Kidney (tissue), 14 donors: ENCODE measurements around the gene CREBL2. TPM values are rescaled to one million over a fixed set of nuclear protein-coding genes. Genes with fewer than 3 reads are reported as not detected.
A peak's percentile ranks its signal among the peaks of the same experiment; 100 is the strongest.
"Not testable (repeated sequence)": the region's sequence is repeated elsewhere in the genome, so short reads cannot be mapped to it uniquely, and the experiment has no call there.

Experiments used
- DNase-seq, 5 donors: peaks; one replicate each; pipeline ENCODE4 v3.0.0-alpha.2; 2013 to 2020
- FAIRE-seq: peaks from 2 replicates; lab custom pipeline; 2012; peaks lifted over from hg19 to GRCh38; lab: Jason Lieb, UNC
- H3K27ac ChIP-seq, 2 donors: one replicate each; pipeline ENCODE4 v1.7.0; 2013; ENCODE audit warnings: low read depth in 2 of 2, low read length in 2 of 2, inconsistent platforms in 1 of 2
- H3K27me3 ChIP-seq: one replicate; pipeline ENCODE4 v1.7.1; 2013; ENCODE audit warnings: low read length, inconsistent platforms; ENCODE audit not compliant: control insufficient read depth, insufficient read depth
- H3K36me3 ChIP-seq, 3 donors: one replicate each; pipeline versions ENCODE4 v1.7.0 to v1.7.1; 2013; ENCODE audit warnings: low read length in 3 of 3, control low read depth in 1 of 3, inconsistent platforms in 1 of 3; ENCODE audit not compliant: insufficient read depth in 3 of 3, control insufficient read depth in 2 of 3
- H3K4me1 ChIP-seq, 3 donors: one replicate each; pipeline versions ENCODE4 v1.7.0 to v1.7.1; 2013; ENCODE audit warnings: low read length in 3 of 3, inconsistent platforms in 1 of 3, low read depth in 1 of 3; ENCODE audit not compliant: control insufficient read depth in 2 of 3, insufficient read depth in 2 of 3
- H3K4me3 ChIP-seq, 3 donors: one replicate each; pipeline versions ENCODE4 v1.7.0 to v1.8.1; 2013; ENCODE audit warnings: low read length in 3 of 3, control low read depth in 1 of 3, inconsistent platforms in 1 of 3
- H3K9ac ChIP-seq, 3 donors: one replicate each; pipeline versions ENCODE4 v1.7.0 to v1.7.1; 2013; ENCODE audit warnings: low read length in 3 of 3, control low read depth in 1 of 3, inconsistent platforms in 1 of 3
- H3K9me3 ChIP-seq, 3 donors: one replicate each; pipeline versions ENCODE4 v1.7.0 to v1.7.1; 2013; ENCODE audit warnings: low read length in 3 of 3, control low read depth in 1 of 3, inconsistent platforms in 1 of 3; ENCODE audit not compliant: control insufficient read depth in 2 of 3, insufficient read depth in 1 of 3
- intact Hi-C: fragments of 100-400 bp; cut with DNase I; formaldehyde crosslinking; loops from one replicate; pipeline ENCODE4 v1.11.1; 2022
- polyA plus RNA-seq: library from polyadenylated mRNA; stranded (reverse); fragments of 350-450 nt; fragmentation: Illumina TruSeq; extraction: RNeasy Lipid Tissue Mini Kit (QIAGEN cat#74804); gene quantifications from one replicate; pipeline ENCODE4 v1.2.3, GENCODE V29; 2014; ENCODE audit warnings: low read depth, low replicate concordance; ENCODE audit not compliant: insufficient read depth
- total RNA-seq: library from RNA; stranded (reverse); fragmentation: NEBNext Ultra II Directional; extraction: Animal tissue kit (Norgen Biotek cat#: 25700); gene quantifications from one replicate; pipeline ENCODE4 v1.2.1, GENCODE V29; 2021
- TF ChIP-seq, protein P1 (sequence below): IDR thresholded peaks from 3 replicates; pipeline ENCODE4 v1.5.1; 2012; ENCODE audit warnings: mild to moderate bottlenecking, moderate library complexity, borderline replicate concordance; ENCODE audit not compliant: insufficient read depth; ENCODE audit errors: extremely low read depth
- donor health status: control.
- donor health status: control.
- donor health status: control.
- donor health status: control.
- donor health status: control.
- donor health status: DM: yes; HTN: yes; CAD: no.
- donor health status: Normal renal cell carcinoma (clear cell type).

CREBL2 gene
- total and polyA plus RNA-seq, 2 donors from 2014 or later: 35.8 to 38.6 TPM

DNA sequence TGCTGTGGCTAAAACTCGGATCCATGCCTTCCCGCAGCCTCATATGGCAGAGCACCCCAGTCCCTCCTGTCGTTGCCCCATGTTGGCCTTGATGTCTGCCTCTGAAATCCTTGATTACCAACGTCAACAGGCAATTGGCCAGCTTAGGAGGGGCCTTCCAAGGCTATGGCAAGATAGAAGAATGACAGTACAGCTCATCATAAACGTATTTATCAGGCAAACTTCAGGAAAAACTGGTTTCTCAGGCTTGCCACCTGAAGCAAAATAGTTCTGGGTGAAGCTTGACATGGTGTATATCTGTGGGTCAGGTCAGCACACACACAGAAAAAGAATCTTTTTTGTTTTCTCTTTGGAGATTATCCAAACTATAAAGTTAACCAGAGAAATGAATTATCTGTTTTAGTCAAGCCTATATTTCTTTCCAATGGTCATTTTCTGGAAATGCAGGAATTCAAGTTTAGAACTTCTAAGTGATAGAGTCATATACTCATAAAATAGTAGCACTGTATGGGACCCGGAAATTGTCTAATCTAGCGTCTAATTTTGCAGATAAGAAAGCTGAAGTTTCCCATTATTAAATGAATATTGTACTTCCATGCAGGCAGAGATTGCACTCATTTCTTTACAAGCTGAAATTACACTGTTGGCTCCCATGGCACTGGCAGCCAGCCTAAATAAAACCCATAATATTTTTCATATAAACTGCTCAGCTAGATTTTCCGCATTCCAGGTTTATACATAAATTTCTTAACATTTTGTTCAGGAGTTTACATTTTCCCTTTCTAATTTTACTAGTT is 24.6 kb upstream of the CREBL2 start:
- DNase-seq (peak in 1 of 5 donors; percentile 24), FAIRE-seq (no peak)
- H3K36me3 ChIP-seq: no peaks in the 10 kb centered on the region
- no peaks in the 10 kb centered on the region for H3K27me3 ChIP-seq
- no peak overlapping the region for H3K9ac ChIP-seq
- intact Hi-C loops: no loop called here
- no peaks in the 10 kb centered on the region for H3K9me3 ChIP-seq
- H3K4me1 ChIP-seq: peaks cover 0 to 2% (median 0%) of the 10 kb centered on the region in 3 donors
- TF ChIP-seq, protein P1, sequence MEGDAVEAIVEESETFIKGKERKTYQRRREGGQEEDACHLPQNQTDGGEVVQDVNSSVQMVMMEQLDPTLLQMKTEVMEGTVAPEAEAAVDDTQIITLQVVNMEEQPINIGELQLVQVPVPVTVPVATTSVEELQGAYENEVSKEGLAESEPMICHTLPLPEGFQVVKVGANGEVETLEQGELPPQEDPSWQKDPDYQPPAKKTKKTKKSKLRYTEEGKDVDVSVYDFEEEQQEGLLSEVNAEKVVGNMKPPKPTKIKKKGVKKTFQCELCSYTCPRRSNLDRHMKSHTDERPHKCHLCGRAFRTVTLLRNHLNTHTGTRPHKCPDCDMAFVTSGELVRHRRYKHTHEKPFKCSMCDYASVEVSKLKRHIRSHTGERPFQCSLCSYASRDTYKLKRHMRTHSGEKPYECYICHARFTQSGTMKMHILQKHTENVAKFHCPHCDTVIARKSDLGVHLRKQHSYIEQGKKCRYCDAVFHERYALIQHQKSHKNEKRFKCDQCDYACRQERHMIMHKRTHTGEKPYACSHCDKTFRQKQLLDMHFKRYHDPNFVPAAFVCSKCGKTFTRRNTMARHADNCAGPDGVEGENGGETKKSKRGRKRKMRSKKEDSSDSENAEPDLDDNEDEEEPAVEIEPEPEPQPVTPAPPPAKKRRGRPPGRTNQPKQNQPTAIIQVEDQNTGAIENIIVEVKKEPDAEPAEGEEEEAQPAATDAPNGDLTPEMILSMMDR: no peak
- no peak overlapping the region for H3K4me3 ChIP-seq
- H3K27ac ChIP-seq: no peak overlapping the region

DNA sequence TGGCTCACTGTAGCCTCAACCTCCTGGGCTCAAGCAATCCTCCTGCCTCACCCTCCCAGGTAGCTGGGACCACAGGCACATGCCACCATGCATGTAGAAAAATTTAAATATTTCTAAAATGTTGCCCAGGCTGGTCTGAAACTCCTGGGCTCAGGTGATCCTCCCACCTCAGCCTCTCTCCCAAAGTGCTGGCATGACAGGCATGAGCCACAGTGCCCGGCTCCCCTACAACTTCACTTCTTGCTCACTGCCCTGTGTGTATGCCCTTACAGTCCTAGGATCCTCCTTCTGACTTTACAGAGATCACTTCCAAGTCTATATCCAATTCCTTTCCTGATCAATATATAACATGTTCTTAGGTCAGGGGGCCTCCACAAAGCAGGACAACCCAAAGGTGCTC is 23.8 kb upstream of the CREBL2 start:
- H3K27me3 ChIP-seq: no peaks in the 10 kb centered on the region
- H3K4me1 ChIP-seq: peaks cover 0 to 2% (median 0%) of the 10 kb centered on the region in 3 donors
- DNase-seq: no peak
- TF ChIP-seq, protein P1: no peak
- H3K9ac ChIP-seq: no peak overlapping the region
- FAIRE-seq: no peak
- no peaks in the 10 kb centered on the region for H3K9me3 ChIP-seq
- no peak overlapping the region for H3K4me3 ChIP-seq
- H3K27ac ChIP-seq: no peak overlapping the region
- intact Hi-C loops: no loop called here
- no peaks in the 10 kb centered on the region for H3K36me3 ChIP-seq

DNA sequence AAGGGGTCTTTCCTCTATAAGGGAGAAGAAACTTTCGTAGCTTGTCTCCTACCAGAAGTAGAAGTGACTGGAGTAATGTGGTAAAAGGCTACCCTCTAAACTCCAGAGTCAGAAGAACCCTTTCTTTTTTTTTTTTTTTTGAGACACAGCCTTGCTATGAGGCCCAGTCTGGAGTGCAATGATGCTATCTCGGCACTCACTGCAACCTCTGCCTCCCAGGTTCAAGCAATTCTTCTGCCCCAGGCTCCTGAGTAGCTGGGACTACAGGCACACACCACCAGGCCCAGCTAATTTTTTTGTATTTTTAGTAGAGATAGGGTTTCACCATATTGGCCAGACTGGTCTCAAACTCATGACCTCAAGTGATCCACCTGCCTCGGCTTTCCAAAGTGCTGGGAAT is 23.2 kb upstream of the CREBL2 start:
- H3K9ac ChIP-seq, FAIRE-seq, H3K4me3 ChIP-seq, H3K9me3 ChIP-seq, H3K36me3 ChIP-seq, DNase-seq, H3K27ac ChIP-seq, H3K4me1 ChIP-seq, H3K27me3 ChIP-seq, intact Hi-C loops: not testable (repeated sequence)

DNA sequence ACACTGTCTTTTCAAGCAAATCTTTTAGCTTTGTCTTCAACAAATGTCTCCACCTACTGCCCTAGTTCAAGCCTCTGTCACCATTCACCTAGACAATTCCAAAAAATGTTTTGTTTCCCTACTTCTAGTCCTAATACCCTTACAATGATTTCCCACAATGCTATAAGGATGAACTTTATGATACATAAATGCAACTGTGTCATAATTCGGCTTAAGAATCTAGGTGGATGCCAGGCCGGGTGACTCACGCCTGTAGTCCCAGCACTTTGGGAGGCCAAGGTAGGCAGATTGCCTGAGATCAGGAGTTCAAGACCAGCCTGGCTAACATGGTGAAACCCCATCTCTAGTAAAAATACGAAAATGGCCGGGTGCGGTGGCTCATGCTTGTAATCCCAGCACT is 20.7 kb upstream of the CREBL2 start:
- DNase-seq (no peak), FAIRE-seq (no peak)
- peaks cover 0 to 2% (median 0%) of the 10 kb centered on the region in 3 donors for H3K4me1 ChIP-seq
- no peaks in the 10 kb centered on the region for H3K27me3 ChIP-seq
- H3K9ac ChIP-seq: no peak overlapping the region
- no peaks in the 10 kb centered on the region for H3K36me3 ChIP-seq
- TF ChIP-seq, protein P1: no peak
- intact Hi-C loops: no loop called here
- no peak overlapping the region for H3K4me3 ChIP-seq
- no peak overlapping the region for H3K27ac ChIP-seq
- no peaks in the 10 kb centered on the region for H3K9me3 ChIP-seq
